ENCODE data around the gene TCERG1L.

The TCERG1L gene

GRCh38 chr10:131267814-131268095 lies 43.8 kb downstream of the TCERG1L start:
- TF ChIP-seq CTCF (IDR thresholded peaks at IDR 0.05): no peak

DNA sequence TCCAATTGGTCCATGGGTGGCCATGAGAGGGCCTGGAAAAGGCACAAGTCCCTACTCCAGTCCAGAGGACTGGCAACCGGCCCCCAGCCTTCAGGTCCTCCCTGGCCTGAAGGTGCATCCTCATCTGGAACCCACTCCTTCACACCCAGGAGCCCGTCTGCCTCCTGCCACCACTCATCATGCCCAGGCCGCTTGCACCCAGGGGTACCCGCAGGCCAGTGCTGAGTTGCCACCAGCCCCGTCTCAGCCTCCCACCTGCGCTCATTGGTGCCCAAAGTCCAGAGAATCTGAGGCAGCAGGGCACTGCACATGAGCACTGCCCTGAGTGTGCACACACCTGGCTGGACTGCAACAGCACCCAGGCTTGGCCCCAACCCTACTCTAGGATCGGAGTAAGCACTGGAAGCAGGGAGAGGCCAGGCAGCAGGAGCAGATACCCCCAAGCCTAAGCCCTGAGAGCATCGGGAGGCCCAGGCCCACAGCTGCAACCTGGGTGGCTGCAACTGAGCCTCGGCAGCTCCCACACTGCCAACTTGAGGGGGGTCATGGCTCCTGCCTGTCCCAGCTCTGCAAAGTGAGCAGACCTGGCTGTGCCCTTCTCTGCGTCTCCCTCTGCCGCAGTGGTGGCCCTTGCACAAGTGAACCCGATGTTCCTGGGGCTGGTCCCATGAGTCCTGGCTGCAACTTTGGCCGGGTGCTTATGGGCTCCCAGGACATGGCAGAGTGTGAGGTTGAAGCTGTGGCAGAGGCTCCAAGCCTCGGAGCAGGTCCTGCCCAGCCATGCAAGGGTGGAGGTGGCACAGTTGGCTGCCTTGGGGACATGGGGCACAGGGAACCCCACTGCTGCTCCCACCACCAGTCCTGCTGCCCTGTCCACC lies 44.3 kb downstream of the TCERG1L start:
- no peak for TF ChIP-seq CTCF (IDR thresholded peaks at IDR 0.05)

GRCh38 chr10:131264110-131264788 lies 47.3 kb downstream of the TCERG1L start:
- TF ChIP-seq CTCF (IDR thresholded peaks at IDR 0.05): no peak

DNA sequence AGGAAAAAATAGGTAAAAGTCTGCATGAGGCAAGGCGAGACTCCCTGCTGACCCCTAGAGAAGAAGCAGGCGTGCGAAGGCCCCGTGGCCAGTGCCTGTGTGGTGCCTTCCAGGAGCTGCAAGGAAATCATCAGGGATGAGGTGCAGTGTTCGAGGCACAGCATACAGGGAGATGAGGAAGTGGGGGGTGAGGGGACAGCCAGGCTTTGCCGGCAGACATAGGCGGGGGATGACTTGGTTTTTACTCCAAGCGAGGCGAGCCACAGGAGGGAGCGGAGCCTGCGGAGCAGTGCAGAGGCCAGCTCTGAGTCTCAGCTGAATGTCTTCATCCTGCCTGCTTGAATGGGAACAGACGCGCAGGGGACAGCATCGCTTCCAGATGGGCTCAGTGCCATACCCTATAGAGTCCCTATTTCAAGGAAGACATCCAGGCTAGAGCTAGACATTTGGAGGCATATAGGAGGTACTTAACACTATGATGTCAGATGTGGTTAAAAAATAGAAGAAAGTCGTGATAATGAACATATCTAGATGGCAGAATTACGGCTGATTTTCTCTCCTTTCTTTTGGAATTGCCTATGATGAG lies 49.5 kb downstream of the TCERG1L start:
- no peak for TF ChIP-seq CTCF (IDR thresholded peaks at IDR 0.05)

DNA sequence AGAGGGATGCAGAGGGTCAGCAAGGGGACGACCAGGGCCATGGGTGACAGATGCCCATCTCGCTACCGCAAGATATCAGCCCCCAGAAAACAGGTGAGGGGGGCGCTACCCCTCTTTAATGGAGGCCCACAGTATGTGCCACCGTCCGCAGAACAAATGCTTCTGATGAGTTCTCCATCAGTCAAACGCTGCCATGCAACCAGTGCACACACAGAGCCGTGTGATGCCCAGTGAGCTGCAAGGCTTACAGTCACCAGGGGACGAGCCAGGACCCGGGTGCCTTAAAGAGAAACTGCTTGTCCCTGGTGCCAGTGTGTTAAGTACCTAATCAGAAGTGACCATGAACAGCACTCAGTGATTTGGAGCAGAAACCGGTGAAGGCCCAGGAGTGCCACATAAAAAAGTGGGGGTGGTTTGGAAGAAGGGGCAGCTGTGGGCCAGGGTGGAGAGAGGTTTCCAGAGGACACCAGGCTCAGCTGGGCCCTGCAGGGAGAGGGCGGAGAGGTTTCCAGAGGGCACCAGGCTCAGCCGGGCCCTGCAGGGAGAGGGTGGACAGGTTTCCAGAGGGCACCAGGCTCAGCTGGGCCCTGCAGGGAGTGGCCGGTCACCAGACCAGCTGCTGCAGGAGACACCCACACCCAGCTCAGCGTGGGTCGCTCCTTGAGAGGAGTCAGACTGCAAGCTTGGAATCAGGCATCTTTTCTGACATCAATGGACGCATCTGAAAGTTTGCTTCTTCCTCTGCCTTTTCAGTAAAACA lies 50.9 kb downstream of the TCERG1L start:
- no peak for TF ChIP-seq CTCF (IDR thresholded peaks at IDR 0.05)

DNA sequence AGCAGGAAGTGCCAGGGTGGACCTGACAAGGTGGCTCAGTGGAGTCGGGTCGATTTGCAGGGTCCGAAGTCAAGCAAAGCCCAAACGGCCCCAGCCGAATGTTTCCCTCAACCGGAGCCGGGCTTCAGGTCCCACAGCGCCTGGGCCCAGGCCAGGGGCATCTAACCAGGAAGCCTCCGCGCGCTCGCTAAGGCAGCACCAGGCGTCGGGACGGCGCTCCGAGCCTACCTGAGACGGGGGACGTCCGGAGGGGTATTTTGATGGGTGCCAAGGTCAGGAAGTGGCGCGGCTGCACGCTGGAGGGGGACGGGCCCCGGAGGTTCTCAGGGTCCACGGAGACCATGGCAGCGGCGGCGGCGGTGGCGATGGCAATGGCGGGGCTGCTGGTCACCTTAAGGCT lies 51.5 kb downstream of the TCERG1L start:
- TF ChIP-seq CTCF (IDR thresholded peaks at IDR 0.05): no peak

DNA sequence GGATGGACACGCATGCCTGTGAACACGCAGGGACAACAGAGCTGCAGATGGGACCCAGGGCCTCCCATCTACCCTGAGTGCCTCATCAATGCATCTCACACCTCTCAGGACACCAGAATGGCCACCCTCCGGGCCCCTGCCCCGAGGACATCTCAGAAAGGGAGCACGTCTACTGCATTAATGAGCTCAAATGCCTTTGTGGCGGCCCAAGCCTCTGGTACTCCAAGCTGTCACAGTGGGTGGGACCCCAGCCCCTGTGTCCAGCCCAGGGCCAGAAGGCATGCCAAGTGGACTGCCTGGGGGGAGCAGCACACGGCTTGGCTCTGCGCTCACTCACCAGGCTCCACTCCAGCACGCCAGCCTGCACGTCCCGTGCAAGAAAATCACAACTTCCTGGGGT lies 52.0 kb downstream of the TCERG1L start:
- no peak for TF ChIP-seq CTCF (IDR thresholded peaks at IDR 0.05)

Data from LNCAP (cell line).